Common myeloid progenitor, CD34-positive (primary cell): ENCODE data around the gene SPIB.
"Not testable (repeated sequence)": the region's sequence is repeated elsewhere in the genome, so short reads cannot be mapped to it uniquely, and the experiment has no call there.

Experiments
- CTCF ChIA-PET: fragments of 350-600 bp; sonication (Branson Sonifier 250); formaldehyde crosslinking; loops from one replicate; lab custom pipeline; 2021; ENCODE audit warnings: antibody characterized with exemption; lab: Charles Lee
- POLR2A ChIA-PET: fragments of 350-600 bp; sonication (Branson Sonifier 250); formaldehyde crosslinking; loops from one replicate; lab custom pipeline; 2021; ENCODE audit warnings: antibody characterized with exemption; lab: Charles Lee
- DNase-seq, 3 donors: peaks; one replicate each; pipeline versions ENCODE4 v3.0.0 to v3.0.0-alpha.2; 2013
- H3K27ac ChIP-seq, 2 experiments: 1 replicate in 1 of 2; 2 replicates in 1 of 2; pipeline ENCODE4 v1.7.0; 2013; ENCODE audit warnings: inconsistent platforms in 2 of 2, low read length in 2 of 2, mild to moderate bottlenecking in 2 of 2, low read depth in 1 of 2, moderate library complexity in 1 of 2; ENCODE audit not compliant: severe bottlenecking in 2 of 2, insufficient read depth in 1 of 2, poor library complexity in 1 of 2
- H3K27me3 ChIP-seq, 5 experiments: replicated peaks in 2 of 5; 1 replicate in 3 of 5; 2 replicates in 2 of 5; pipeline versions ENCODE4 v1.6.1 to v1.7.0; 2013; ENCODE audit warnings: low read length in 4 of 5, mild to moderate bottlenecking in 2 of 5, moderate library complexity in 2 of 5, inconsistent platforms in 1 of 5; ENCODE audit not compliant: insufficient read depth in 5 of 5, control insufficient read depth in 4 of 5
- H3K36me3 ChIP-seq, 4 experiments: 1 replicate in 2 of 4; 2 replicates in 2 of 4; pipeline versions ENCODE4 v1.6.1 to v1.7.0; 2013; ENCODE audit warnings: low read length in 3 of 4, control low read depth in 1 of 4, mild to moderate bottlenecking in 1 of 4; ENCODE audit not compliant: control insufficient read depth in 4 of 4, insufficient read depth in 4 of 4
- H3K4me1 ChIP-seq, 4 experiments: 1 replicate in 3 of 4; 2 replicates in 1 of 4; pipeline versions ENCODE4 v1.6.1 to v1.7.1; 2013; ENCODE audit warnings: low read length in 3 of 4, mild to moderate bottlenecking in 3 of 4, control low read depth in 1 of 4, inconsistent platforms in 1 of 4, moderate library complexity in 1 of 4; ENCODE audit not compliant: control insufficient read depth in 4 of 4, insufficient read depth in 4 of 4; ENCODE audit errors: control extremely low read depth in 1 of 4
- H3K4me3 ChIP-seq, 7 experiments: 1 replicate in 4 of 7; 2 replicates in 3 of 7; pipeline versions ENCODE4 v1.5.1 to v1.7.0; 2013; ENCODE audit warnings: mild to moderate bottlenecking in 7 of 7, low read length in 6 of 7, moderate library complexity in 6 of 7, inconsistent platforms in 2 of 7, low read depth in 2 of 7, control low read depth in 1 of 7; ENCODE audit not compliant: insufficient read depth in 4 of 7, control insufficient read depth in 1 of 7; ENCODE audit errors: extremely low read depth in 1 of 7
- H3K9me3 ChIP-seq, 5 experiments: 1 replicate in 4 of 5; 2 replicates in 1 of 5; pipeline versions ENCODE4 v1.6.1 to v1.7.1; 2013; ENCODE audit warnings: low read length in 4 of 5, mild to moderate bottlenecking in 2 of 5, inconsistent platforms in 1 of 5, low read depth in 1 of 5, moderate library complexity in 1 of 5; ENCODE audit not compliant: control insufficient read depth in 4 of 5, insufficient read depth in 2 of 5; ENCODE audit errors: control extremely low read depth in 1 of 5
- WGBS: methylation state at CpG from one replicate; pipeline ENCODE4 v1.1.5; 2013; ENCODE audit not compliant: insufficient coverage; 5-methylcytosine and 5-hydroxymethylcytosine counted together

Gene SPIB

DNA sequence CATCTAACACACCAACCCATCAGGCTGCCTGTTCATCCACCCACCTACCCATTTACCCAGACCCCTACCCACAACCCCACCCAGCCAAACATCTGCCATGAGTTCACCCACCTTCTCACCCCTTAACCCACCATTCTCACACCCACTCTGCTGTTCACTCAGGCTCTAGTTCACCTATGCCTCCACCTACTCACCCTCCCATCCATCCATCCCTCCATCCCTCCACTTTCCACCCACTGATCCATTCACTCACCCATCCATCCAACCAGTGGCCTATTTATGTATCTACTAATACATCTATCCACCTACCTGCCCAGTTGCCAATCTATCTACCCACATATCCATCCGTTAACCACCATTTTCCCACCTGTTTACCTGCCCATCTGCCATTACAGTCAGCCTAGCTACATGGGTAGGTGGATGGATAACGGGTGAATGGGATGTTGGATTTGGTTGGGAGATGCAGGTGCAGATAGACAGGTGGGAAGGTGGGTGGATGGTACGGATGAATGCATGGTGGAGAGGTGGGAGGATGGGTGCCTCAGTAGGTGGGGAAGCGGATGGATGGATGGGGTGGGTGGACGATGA is 19.2 kb downstream of the SPIB start:
- H3K4me1 ChIP-seq, result peaks cover 0 to 5% (median under 1%) of the 10 kb centered on the region in 4 experiments
- ChIA-PET CTCF (no interaction called here), POLR2A (no interaction called here)
- 96% methylated on average over 4 of the region's 5 CpGs for WGBS
- H3K9me3 ChIP-seq, result no peaks in the 10 kb centered on the region
- peaks cover 0 to 5% (median 0%) of the 10 kb centered on the region in 5 experiments for H3K27me3 ChIP-seq
- H3K36me3 ChIP-seq, result no peaks in the 10 kb centered on the region
- no peak overlapping the region for H3K4me3 ChIP-seq
- no peak overlapping the region for H3K27ac ChIP-seq
- no peak for DNase-seq

DNA sequence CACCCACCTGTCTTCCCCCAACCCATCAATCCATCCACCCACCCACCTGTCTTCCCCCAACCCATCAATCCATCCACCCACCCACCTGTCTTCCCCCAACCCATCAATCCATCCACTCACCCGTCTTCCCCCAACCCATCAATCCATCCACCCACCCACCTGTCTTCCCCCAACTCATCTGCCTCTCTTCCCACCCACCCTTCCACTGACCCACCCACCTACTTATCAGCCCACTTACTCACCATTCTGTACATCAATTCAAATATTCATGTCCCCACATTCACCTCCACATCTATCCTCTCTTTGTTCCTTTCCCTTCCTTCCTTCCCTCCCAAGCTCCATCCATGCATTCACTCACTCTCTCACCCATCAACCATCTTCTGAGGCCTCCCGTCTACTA is 20.4 kb downstream of the SPIB start:
- POLR2A ChIA-PET, H3K27me3 ChIP-seq, DNase-seq, H3K4me1 ChIP-seq, H3K36me3 ChIP-seq, H3K9me3 ChIP-seq, H3K4me3 ChIP-seq, CTCF ChIA-PET, H3K27ac ChIP-seq: not testable (repeated sequence)
- 88% methylated on average over 1 of the region's 2 CpGs for WGBS

DNA sequence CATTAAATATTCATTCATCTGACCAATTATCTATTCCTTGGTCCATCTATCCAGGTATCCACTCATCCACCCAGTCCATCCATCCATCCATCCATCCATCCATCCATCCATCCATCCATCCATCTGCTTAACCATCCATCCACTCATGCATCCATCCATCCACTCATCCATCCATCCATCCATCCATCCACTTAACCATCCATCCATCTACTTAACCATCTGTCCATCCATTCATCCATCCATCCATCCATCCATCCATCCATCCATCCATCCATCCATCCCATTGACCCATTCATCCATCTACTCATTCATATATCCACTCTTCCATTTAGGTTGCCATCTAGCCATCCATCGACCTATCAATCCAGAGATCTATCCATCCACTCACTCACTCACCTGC is 25.3 kb downstream of the SPIB start:
- Histone ChIP-seq H3K36me3 (no peaks in the 10 kb centered on the region), H3K27me3 (no peaks in the 10 kb centered on the region), H3K9me3 (no peaks in the 10 kb centered on the region), H3K27ac (no peak overlapping the region), H3K4me3 (no peak overlapping the region), H3K4me1 (no peaks in the 10 kb centered on the region)
- ChIA-PET CTCF (no interaction called here), POLR2A (no interaction called here)
- WGBS, result 82% methylated on average over 1 of the region's 1 CpG
- DNase-seq, result no peak

DNA sequence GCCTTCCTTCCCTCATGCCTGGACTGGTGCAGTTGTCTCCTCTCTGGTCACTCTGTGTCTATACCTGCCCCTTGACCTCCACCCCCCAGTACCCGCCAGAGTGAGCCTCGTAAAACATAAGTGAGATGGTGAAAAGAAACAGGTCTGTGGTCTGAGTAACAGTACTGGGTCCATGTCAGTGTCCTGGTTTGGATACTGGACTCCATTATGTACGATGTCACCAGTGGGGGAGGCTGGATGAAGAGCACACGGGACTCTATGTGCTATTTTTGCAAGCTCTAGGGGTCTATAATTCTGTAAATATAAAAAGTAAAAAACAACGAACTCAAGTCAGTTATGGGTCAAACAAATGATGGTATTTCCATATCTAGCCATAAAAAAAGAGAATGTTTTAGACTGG is 28.3 kb downstream of the SPIB start:
- Histone ChIP-seq H3K4me3 (no peak overlapping the region), H3K9me3 (no peaks in the 10 kb centered on the region), H3K27me3 (peaks cover 0 to 9% (median 0%) of the 10 kb centered on the region in 5 experiments), H3K36me3 (no peaks in the 10 kb centered on the region), H3K4me1 (no peaks in the 10 kb centered on the region), H3K27ac (no peak overlapping the region)
- DNase-seq, result no peak
- ChIA-PET POLR2A (no interaction called here), CTCF (interaction anchor here (1.2 kb wide), 1 partner anchor 31 kb away, joined by 4 read pairs; no protein-coding TSS in a partner anchor)
- WGBS, result 100% methylated on average over 2 of the region's 5 CpGs

DNA sequence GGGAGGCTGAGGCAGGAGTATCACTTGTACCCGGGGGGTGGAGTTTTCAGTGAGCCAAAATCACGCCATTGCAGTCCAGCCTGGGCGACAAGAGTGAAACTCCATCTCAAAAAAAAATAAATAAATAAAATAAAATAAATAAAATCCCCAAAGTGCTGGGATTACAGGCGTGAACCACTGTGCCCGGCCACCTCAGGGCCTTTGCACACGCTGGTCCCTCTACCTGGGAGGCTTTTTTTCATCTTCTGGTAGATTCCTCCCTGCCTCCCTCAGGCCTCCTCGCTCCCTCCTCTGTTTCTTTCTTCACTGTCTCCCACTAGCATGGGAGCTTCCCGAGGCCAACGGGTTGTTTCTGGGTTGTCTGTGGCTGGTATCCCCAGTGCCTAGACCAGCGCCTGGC is 29.0 kb downstream of the SPIB start:
- Histone ChIP-seq H3K4me1 (no peaks in the 10 kb centered on the region), H3K36me3 (no peaks in the 10 kb centered on the region), H3K27ac (no peak overlapping the region), H3K27me3 (peaks cover 0 to 9% (median 0%) of the 10 kb centered on the region in 5 experiments), H3K9me3 (no peaks in the 10 kb centered on the region), H3K4me3 (no peak overlapping the region)
- CTCF ChIA-PET, result interaction anchor here (1.2 kb wide), 1 partner anchor 32 kb away, joined by 4 read pairs; no protein-coding TSS in a partner anchor
- POLR2A ChIA-PET, result no interaction called here
- DNase-seq, result no peak
- 99% methylated on average over 7 of the region's 10 CpGs for WGBS

DNA sequence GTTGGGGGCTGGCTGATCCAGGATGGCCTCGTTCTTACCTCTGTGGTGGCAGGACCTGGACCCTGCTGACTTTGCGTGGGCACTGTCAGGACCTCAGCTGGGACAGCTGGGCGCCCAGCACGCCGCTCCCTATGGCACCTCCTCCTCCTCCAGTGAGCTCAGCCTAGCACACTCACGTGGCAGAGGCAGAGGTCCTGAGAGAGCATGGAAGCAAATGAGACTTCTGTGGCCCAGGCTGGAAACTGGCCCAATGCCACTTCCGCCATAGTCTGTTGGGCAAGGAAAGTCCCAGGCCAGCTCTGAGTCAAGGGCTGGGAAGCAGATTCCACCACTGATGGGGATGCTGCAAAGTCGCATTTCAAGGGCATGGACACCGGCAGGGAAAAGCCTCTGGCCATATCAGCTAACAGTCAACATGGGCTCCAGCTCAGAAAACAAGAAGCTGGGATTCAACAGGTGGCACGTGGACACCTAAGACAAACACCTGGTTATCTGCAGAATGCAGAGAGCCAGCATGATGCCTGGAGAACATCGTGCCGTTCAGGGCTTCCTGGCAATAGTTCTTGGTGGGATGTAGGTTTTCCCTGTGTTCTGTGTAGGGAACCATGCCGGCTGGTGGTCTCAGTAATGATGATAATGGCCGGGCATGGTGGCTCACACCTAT is 30.6 kb downstream of the SPIB start:
- WGBS, result 95% methylated on average over 13 of the region's 14 CpGs
- CTCF ChIA-PET, result interaction anchor here (0.6 to 1.2 kb wide), 2 partner anchors 11 to 16 kb away, joined by 3 read pairs; no protein-coding TSS in a partner anchor
- H3K9me3 ChIP-seq, result no peaks in the 10 kb centered on the region
- H3K36me3 ChIP-seq, result no peaks in the 10 kb centered on the region
- H3K27me3 ChIP-seq, result peaks cover 0 to 9% (median 0%) of the 10 kb centered on the region in 5 experiments
- H3K4me3 ChIP-seq, result no peak overlapping the region
- DNase-seq, result no peak
- H3K27ac ChIP-seq, result no peak overlapping the region
- no peaks in the 10 kb centered on the region for H3K4me1 ChIP-seq
- POLR2A ChIA-PET, result interaction anchor here (1.1 kb wide), 1 partner anchor 17 kb away, joined by 3 read pairs; no protein-coding TSS in a partner anchor
